DOHH2 (cell line): Measurements from ENCODE around the gene APMAP.

Experiments
- H3F3A ChIP-seq: fragments of 200-600 bp; sonication (generic), shearing (Covaris generic); 2 replicates; pipeline ENCODE4 v1.6.0; 2016; ENCODE audit warnings: antibody characterized with exemption, mild to moderate bottlenecking; ENCODE audit not compliant: control insufficient read depth, insufficient read depth
- H3K27ac ChIP-seq: fragments of 200-600 bp; sonication (generic); 2 replicates; pipeline ENCODE4 v1.5.1; 2014; ENCODE audit warnings: low read depth, mild to moderate bottlenecking, low read length, moderate library complexity
- H3K27me3 ChIP-seq: fragments of 200-600 bp; sonication (generic); 2 replicates; pipeline ENCODE4 v1.6.1; 2014; ENCODE audit warnings: mild to moderate bottlenecking, low read length, mixed read lengths; ENCODE audit not compliant: control insufficient read depth
- H3K36me3 ChIP-seq: fragments of 200-600 bp; sonication (generic); 2 replicates; pipeline ENCODE4 v1.6.1; 2014; ENCODE audit warnings: mild to moderate bottlenecking, low read length, moderate library complexity, mixed read lengths; ENCODE audit not compliant: control insufficient read depth
- H3K4me1 ChIP-seq: fragments of 200-600 bp; sonication (generic); 2 replicates; pipeline ENCODE4 v1.6.1; 2014; ENCODE audit warnings: mild to moderate bottlenecking, low read length, mixed read lengths; ENCODE audit not compliant: control insufficient read depth
- H3K4me2 ChIP-seq: fragments of 200-600 bp; sonication (generic); 2 replicates; pipeline ENCODE4 v1.6.0; 2014; ENCODE audit warnings: mild to moderate bottlenecking, low read length, moderate library complexity
- H3K4me3 ChIP-seq: fragments of 200-600 bp; sonication (generic); 2 replicates; pipeline ENCODE4 v1.5.1; 2014; ENCODE audit warnings: mild to moderate bottlenecking, low read length, mixed read lengths
- H3K79me2 ChIP-seq: fragments of 200-600 bp; sonication (generic); 2 replicates; pipeline ENCODE4 v1.6.1; 2014; ENCODE audit warnings: mild to moderate bottlenecking, low read length, mixed read lengths; ENCODE audit not compliant: control insufficient read depth
- H3K9me2 ChIP-seq: fragments of 200-600 bp; sonication (generic); replicated peaks from 2 replicates; pipeline ENCODE4 v1.6.1; 2014; ENCODE audit warnings: mild to moderate bottlenecking, low read length, mixed read lengths; ENCODE audit not compliant: control insufficient read depth
- H3K9me3 ChIP-seq: fragments of 200-600 bp; sonication (generic); 2 replicates; pipeline ENCODE4 v1.6.1; 2014; ENCODE audit warnings: antibody characterized with exemption, low read length, mixed read lengths; ENCODE audit not compliant: control insufficient read depth, insufficient read depth
- H4K20me1 ChIP-seq: fragments of 200-600 bp; sonication (generic); 2 replicates; pipeline ENCODE4 v1.6.0; 2014; ENCODE audit warnings: low read depth, mild to moderate bottlenecking, antibody characterized with exemption, low read length, moderate library complexity; ENCODE audit not compliant: control insufficient read depth, insufficient read depth
- CTCF ChIP-seq: fragments of 200-600 bp; sonication (generic); IDR thresholded peaks from one replicate; pipeline ENCODE4 v1.5.1; 2014; ENCODE audit warnings: antibody characterized with exemption, mild to moderate bottlenecking, low read depth, low read length; ENCODE audit not compliant: poor library complexity, severe bottlenecking
- EZH2phosphoT487 ChIP-seq: fragments of 200-600 bp; sonication (generic); IDR thresholded peaks from 2 replicates; pipeline ENCODE4 v1.6.1; 2017; ENCODE audit warnings: borderline replicate concordance, mild to moderate bottlenecking, antibody characterized with exemption, low read length, moderate library complexity, mixed read lengths

The APMAP gene

GRCh38 chr20:24943196-24943595, 49.4 kb downstream of the APMAP start:
- no peaks in the 10 kb centered on the region for H3K4me1 ChIP-seq
- H4K20me1 ChIP-seq = no peaks in the 10 kb centered on the region
- TF ChIP-seq CTCF (no peak), EZH2phosphoT487 (no peak)
- no peaks in the 10 kb centered on the region for H3K27me3 ChIP-seq
- no peaks in the 10 kb centered on the region for H3F3A ChIP-seq
- H3K4me3 ChIP-seq = no peak overlapping the region
- no peaks in the 10 kb centered on the region for H3K9me2 ChIP-seq
- no peaks in the 10 kb centered on the region for H3K9me3 ChIP-seq
- H3K79me2 ChIP-seq = no peaks in the 10 kb centered on the region
- H3K4me2 ChIP-seq = no peak overlapping the region
- H3K27ac ChIP-seq = no peak overlapping the region
- H3K36me3 ChIP-seq = no peaks in the 10 kb centered on the region

GRCh38 chr20:24942679-24943078, 49.9 kb downstream of the APMAP start:
- Histone ChIP-seq H3K4me1 (no peaks in the 10 kb centered on the region), H3K9me3 (no peaks in the 10 kb centered on the region), H3K4me3 (no peak overlapping the region), H3K36me3 (no peaks in the 10 kb centered on the region), H3K27ac (no peak overlapping the region), H4K20me1 (no peaks in the 10 kb centered on the region), H3K4me2 (no peak overlapping the region), H3F3A (no peaks in the 10 kb centered on the region), H3K9me2 (no peaks in the 10 kb centered on the region), H3K79me2 (no peaks in the 10 kb centered on the region), H3K27me3 (no peaks in the 10 kb centered on the region)
- TF ChIP-seq CTCF (no peak), EZH2phosphoT487 (no peak)

GRCh38 chr20:24939036-24939435, 53.5 kb downstream of the APMAP start:
- Histone ChIP-seq H3F3A (no peaks in the 10 kb centered on the region), H3K9me3 (no peaks in the 10 kb centered on the region), H3K9me2 (no peaks in the 10 kb centered on the region)

More at GRCh38 chr20:24939036-24939435, 53.5 kb downstream of the APMAP start:
- no peaks in the 10 kb centered on the region for H3K36me3 ChIP-seq
- no peak overlapping the region for H3K4me3 ChIP-seq
- H3K4me2 ChIP-seq = no peak overlapping the region
- H3K4me1 ChIP-seq = no peaks in the 10 kb centered on the region
- TF ChIP-seq CTCF (no peak), EZH2phosphoT487 (no peak)
- no peaks in the 10 kb centered on the region for H4K20me1 ChIP-seq
- H3K27ac ChIP-seq = no peak overlapping the region
- no peaks in the 10 kb centered on the region for H3K27me3 ChIP-seq
- H3K79me2 ChIP-seq = no peaks in the 10 kb centered on the region
